Ishikawa (cell line): Measurements from ENCODE around the gene AK1.

Source experiments
- CEBPB ChIP-seq: IDR thresholded peaks from 2 replicates; pipeline ENCODE4 v1.6.1; 2012
- EGR1 ChIP-seq: IDR thresholded peaks from 2 replicates; pipeline ENCODE4 v1.6.1; 2012
- EP300 ChIP-seq: IDR thresholded peaks from 2 replicates; pipeline ENCODE4 v1.6.1; 2012; ENCODE audit warnings: borderline replicate concordance
- FOXM1 ChIP-seq: IDR thresholded peaks from 2 replicates; pipeline ENCODE4 v1.6.1; 2012; ENCODE audit warnings: low read depth, borderline replicate concordance
- TEAD4 ChIP-seq: IDR thresholded peaks from 2 replicates; pipeline ENCODE4 v1.6.1; 2012
- USF1 ChIP-seq: IDR thresholded peaks from 2 replicates; pipeline ENCODE4 v1.6.1; 2012
- YY1 ChIP-seq: IDR thresholded peaks from 2 replicates; pipeline ENCODE4 v1.6.1; 2012; ENCODE audit warnings: low read depth
- ZBTB7A ChIP-seq: IDR thresholded peaks from 2 replicates; pipeline ENCODE4 v1.6.1; 2012; ENCODE audit warnings: low read depth
- TF ChIP-seq, protein P1 (sequence below): IDR thresholded peaks from 2 replicates; pipeline ENCODE4 v1.6.1; 2012
- TF ChIP-seq, protein P2 (sequence below): IDR thresholded peaks from 2 replicates; pipeline ENCODE4 v1.6.1; 2012; ENCODE audit warnings: low read depth, mild to moderate bottlenecking

GRCh38 chr9:127924736-127925444 is 47.4 kb upstream of the AK1 start:
- no peak for TF ChIP-seq TEAD4
- TF ChIP-seq USF1: no peak
- TF ChIP-seq, protein P1, sequence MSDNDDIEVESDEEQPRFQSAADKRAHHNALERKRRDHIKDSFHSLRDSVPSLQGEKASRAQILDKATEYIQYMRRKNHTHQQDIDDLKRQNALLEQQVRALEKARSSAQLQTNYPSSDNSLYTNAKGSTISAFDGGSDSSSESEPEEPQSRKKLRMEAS: no peak
- TF ChIP-seq, protein P2, sequence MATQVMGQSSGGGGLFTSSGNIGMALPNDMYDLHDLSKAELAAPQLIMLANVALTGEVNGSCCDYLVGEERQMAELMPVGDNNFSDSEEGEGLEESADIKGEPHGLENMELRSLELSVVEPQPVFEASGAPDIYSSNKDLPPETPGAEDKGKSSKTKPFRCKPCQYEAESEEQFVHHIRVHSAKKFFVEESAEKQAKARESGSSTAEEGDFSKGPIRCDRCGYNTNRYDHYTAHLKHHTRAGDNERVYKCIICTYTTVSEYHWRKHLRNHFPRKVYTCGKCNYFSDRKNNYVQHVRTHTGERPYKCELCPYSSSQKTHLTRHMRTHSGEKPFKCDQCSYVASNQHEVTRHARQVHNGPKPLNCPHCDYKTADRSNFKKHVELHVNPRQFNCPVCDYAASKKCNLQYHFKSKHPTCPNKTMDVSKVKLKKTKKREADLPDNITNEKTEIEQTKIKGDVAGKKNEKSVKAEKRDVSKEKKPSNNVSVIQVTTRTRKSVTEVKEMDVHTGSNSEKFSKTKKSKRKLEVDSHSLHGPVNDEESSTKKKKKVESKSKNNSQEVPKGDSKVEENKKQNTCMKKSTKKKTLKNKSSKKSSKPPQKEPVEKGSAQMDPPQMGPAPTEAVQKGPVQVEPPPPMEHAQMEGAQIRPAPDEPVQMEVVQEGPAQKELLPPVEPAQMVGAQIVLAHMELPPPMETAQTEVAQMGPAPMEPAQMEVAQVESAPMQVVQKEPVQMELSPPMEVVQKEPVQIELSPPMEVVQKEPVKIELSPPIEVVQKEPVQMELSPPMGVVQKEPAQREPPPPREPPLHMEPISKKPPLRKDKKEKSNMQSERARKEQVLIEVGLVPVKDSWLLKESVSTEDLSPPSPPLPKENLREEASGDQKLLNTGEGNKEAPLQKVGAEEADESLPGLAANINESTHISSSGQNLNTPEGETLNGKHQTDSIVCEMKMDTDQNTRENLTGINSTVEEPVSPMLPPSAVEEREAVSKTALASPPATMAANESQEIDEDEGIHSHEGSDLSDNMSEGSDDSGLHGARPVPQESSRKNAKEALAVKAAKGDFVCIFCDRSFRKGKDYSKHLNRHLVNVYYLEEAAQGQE: no peak
- no peak for TF ChIP-seq YY1
- no peak for TF ChIP-seq CEBPB
- TF ChIP-seq ZBTB7A: no peak
- TF ChIP-seq FOXM1: no peak
- no peak for TF ChIP-seq EGR1
- TF ChIP-seq EP300: no peak
